Sciatic nerve (tissue), 2 donors: ENCODE data around the gene USP9Y. TPM values are rescaled to one million over a fixed set of nuclear protein-coding genes. Genes with fewer than 3 reads are reported as not detected.

Experiments
- ATAC-seq: fragments of 200-7000 bp; cut with Tn5 transposase; one replicate; pipeline ENCODE4 v1.9.1; 2020; ENCODE audit warnings: mild to moderate bottlenecking, moderate library complexity
- DNase-seq: peaks from one replicate; pipeline ENCODE4 v3.0.0-alpha.2; 2020; ENCODE audit warnings: low spot score
- intact Hi-C: fragments of 100-400 bp; cut with DNase I; formaldehyde crosslinking; loops from one replicate; pipeline ENCODE4 v1.14.2; 2022
- total RNA-seq: library from RNA; stranded (reverse); fragmentation: NEBNext Ultra II Directional; extraction: Animal tissue kit (Norgen Biotek cat#: 25700); gene quantifications from one replicate; pipeline ENCODE4 v1.2.1, GENCODE V29; 2021
- donor health status: DM: no; HTN: no; CAD: no.
- donor health status: DM: no; HTN: no; CAD: no.

USP9Y gene
- total RNA-seq, 1 donor from 2014 or later, result not detected

DNA sequence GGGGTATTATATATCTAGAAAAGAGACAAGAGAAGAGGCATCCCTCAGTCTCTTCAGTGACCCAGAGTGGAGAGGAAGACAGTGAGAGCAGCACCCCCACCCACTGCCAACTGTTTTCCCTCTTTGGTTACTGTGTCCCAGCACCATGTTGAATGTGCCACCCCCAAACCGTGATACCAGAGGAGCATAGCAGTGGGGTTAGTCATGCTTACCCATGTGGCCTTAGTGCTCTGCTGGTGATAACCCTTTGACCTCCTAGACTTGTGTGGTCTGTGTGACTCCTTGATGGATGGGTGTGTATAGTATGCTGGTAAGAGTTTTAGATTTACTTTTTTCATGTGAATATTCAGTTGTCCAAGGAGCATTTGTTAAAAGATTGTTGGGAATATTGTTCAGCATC lies 48.3 kb downstream of the USP9Y start:
- no peak for DNase-seq
- intact Hi-C loops, result no loop called here

DNA sequence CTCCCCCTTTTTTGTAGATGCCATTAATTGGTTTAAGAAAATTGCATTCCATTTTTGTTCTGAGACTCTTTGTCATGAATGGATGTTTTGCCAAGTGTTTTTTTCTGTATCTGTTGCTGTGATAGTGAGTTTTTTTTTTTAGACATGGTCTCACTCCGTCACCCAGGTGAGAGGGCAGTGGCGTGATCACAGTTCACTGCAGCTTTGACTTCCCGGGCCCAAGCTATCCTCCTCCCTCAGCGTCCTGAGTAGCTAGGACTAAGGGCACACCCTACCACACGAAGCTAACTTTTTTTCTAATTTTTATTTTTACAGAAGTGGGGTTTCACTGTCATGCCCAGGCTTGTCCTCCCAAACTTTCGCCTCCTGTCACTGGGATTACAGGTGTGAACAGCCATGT lies 51.8 kb downstream of the USP9Y start:
- ATAC-seq, result no peak
- DNase-seq, result no peak
- intact Hi-C loops, result no loop called here

More for the DNA sequence above, 48.3 kb downstream of the USP9Y start:
- no peak for ATAC-seq

DNA sequence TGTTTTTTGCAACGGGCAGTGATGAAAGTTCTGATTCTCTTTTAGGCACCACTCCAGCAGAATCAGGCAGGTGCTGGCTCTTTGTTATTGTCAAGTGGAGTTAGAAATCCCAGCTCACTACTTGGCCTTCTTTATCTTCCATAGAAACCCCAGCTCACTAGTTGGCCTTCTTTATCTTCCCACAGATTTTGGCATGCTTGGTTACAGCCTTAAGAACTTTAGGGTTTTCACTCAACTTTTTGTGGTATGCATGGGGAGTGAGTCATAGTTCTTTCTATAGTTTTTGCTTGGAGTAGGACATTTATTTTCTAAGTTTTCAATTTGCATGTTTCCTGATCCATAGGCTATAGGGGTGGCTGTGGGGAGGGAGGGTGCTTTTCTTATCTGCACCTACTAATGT lies 55.0 kb downstream of the USP9Y start:
- DNase-seq, result no peak
- intact Hi-C loops, result no loop called here
- no peak for ATAC-seq

DNA sequence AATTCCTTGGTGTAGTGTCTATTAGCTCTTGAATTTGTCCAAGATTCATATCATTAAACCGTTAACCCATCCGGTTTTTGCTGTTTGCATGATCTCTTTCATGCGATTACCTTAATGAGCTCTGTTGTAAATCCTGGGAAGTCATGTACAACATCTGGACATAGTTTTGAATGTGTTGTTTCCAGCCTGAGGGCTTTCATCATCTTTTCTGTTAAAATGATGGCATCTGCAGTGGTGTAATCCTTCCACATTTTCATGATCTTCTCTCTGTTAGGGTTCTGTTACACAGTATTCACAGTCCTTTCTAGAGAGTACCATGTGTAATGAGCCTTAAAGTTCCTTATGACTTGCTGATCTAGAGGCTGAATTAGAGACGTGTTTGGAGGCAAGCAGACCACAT lies 64.9 kb downstream of the USP9Y start:
- intact Hi-C loops, result no loop called here
- DNase-seq (no peak), ATAC-seq (no peak)

DNA sequence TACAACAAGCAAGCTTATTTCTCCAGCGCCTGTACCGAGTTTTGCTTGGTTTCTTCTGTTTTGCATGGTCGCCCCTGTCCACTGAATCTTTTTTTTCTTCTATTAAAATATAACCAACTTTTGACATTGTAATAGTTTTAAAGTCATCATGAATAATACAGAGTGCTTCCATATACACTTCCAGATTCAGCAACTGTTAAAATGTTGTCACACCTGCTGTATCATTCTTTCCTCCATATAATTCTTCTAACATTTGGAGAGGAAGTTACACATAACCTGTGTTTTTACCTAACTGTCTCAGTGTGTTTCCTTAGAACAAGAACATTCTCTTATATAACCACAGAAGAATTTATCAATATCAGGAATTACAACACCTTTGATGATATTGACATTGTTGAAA lies 83.5 kb downstream of the USP9Y start:
- intact Hi-C loops, result no loop called here
- ATAC-seq (no peak), DNase-seq (no peak)

DNA sequence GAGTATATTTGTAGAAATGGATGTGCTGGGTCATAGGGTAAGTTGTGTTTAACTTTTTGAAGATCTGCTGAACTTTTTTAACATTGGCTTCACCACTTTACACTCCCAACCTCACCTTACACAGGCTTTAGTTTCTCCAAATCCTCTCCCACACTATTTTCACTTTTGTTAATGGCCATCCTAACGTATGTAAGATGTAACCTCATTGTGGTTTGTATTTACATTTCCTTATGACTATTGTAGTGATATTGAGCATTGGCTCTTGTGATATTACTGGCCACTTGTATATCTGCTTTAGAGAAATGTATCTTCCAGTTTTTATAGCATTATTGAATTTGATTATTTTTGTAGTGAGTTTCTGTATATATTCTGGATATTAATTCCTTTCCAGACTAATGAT lies 93.0 kb downstream of the USP9Y start:
- ATAC-seq, result no peak
- no peak for DNase-seq
- intact Hi-C loops, result no loop called here

DNA sequence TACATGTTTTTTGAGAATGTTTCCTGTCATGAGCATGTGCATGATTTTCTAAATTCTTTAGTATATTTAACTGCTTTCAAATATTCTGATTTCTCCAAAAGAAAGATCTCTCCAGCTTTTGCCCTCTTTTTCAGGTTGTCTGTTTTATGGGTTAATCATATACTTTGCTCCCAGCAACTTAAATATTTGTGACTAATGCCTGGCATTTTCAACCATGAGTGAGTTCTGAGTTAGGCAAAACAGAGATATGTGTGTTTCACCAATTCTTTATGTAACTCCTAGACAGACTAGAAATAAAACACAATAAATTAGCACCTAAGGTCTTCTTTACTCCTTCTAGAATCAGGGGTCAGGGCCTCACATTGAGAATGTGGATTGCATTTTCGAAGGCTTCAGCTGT lies 107.0 kb downstream of the USP9Y start:
- ATAC-seq (no peak), DNase-seq (no peak)
- intact Hi-C loops, result no loop called here

DNA sequence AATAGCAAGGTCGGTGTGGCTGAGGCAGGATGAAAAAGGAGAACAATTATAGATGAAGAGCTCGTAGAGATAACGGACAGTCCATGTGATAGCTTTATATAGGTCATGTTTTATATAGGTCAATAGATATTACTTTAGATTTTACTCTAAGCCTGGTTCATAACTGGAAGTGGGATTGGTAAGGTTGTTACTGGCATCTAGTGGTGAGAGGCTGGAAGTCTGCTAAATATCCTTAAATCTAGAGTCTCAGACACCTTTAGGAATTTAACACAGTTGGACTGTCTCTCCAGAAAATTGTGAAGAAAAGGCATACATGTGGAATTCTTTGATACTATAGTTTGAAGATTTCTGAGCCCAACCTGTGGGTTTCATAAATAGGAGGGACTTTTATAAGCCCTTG lies 108.0 kb downstream of the USP9Y start:
- intact Hi-C loops, result no loop called here
- DNase-seq (no peak), ATAC-seq (no peak)

DNA sequence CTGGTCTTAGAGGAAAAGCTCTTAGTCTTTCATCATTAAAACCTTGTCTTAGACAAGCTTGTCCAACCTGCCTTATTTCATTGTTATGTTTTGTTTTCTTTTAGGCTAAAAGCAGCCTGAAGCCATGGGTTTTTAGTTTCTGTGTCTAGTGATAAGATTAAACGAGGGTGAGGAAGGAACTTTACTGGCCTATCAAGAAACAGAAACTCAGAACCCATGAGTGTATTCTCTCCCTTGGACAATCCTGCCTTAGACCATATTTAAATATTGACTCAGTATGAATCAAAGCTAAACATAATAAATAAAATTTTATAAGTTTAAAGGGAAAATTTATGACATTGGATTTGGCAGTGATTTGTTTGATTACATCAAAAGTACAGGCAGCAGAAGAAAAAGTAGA lies 122.4 kb downstream of the USP9Y start:
- no peak for ATAC-seq
- DNase-seq, result no peak
- intact Hi-C loops, result no loop called here

DNA sequence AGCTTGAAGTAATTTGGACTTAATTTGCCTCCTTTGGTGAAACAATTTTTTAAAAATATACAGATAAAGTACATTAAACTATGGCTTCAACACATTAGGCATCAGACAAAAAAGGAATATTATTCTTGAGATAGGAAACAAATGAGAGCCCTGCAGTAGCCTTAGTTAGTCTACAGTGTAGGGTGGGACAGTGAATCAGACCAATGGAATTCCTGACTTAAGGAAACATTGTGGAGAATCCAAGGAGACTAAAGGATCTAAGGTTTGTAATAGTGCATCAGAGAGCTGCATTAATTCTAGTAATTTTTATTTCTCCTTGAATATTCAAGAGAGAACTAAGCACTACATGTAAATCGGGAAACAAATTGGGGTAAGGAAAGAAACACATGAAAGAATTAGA lies 125.8 kb downstream of the USP9Y start:
- ATAC-seq (no peak), DNase-seq (no peak)
- intact Hi-C loops, result no loop called here

DNA sequence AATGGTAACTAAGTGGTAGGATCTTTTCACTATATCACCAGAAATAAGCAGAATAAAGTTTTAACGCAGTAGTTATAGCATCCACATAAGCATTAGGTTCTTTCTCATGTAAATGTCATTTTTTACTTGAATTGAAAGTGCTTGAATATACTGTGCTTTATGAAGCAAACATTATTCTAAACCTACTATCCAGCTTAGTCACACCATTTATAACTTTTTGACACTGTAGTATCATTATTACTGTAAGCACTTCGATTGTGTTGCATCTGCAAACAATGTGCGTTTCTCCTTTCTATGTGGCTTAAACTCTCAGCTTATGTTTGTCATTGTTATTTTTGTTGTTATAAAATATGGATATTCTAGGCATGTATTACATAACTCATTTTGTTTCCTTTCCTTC lies 132.3 kb downstream of the USP9Y start:
- ATAC-seq (no peak), DNase-seq (no peak)
- intact Hi-C loops, result no loop called here

DNA sequence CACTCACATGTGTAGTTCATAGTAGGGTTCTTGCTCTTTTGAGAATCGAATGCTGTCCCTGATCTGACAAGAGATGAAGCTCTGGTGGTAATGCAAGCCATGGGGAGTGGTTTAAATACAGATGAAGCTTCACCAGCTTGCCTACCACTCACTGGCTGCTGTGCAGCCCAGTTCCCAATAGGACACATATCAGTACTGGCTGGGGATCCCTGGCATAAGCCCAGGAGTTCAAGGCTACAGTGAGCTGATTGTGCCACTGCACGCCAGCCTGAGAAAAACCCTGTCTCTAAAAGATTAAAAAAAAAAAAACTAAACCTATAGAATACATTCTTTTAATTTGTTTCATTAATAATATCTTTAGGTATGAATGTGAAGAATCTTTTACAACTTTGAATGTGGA lies 136.5 kb downstream of the USP9Y start:
- DNase-seq, result no peak
- ATAC-seq, result no peak
- intact Hi-C loops, result no loop called here

DNA sequence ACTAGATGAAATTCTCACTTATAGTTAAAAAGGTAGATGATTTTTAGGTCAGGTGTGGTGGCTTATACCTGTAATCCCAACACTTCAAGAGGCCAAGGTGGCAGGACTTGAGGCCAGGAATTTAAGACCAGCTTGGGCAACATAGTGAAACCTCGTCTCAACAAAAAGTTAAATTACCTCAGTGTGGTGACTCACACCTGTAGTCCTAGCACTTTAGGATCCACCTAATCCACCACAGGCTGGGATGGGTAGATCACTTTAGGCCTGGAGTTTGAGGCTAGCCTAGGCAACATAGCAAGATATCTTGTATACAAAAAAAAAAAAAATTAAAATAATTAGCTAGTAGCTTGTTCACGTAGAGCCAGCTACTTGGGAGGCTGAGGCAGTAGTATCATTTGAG lies 140.3 kb downstream of the USP9Y start:
- no peak for DNase-seq
- intact Hi-C loops, result no loop called here
- ATAC-seq, result no peak

DNA sequence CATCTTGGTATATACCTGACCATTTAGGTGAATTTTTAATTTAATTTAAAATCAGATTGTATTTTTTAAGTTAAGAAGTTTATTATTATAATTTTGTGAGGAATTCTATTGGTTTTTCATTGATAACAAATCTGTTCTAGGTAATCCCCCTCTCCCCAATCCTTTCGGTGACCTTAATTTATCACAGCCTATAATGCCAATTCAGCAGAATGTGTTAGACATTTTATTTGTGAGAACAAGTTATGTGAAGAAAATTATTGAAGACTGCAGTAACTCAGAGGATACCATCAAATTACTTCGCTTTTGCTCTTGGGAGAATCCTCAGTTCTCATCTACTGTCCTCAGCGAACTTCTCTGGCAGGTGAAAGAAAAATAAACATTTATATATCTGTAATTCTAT lies 145.8 kb downstream of the USP9Y start:
- no peak for ATAC-seq
- DNase-seq, result no peak
- intact Hi-C loops, result no loop called here

DNA sequence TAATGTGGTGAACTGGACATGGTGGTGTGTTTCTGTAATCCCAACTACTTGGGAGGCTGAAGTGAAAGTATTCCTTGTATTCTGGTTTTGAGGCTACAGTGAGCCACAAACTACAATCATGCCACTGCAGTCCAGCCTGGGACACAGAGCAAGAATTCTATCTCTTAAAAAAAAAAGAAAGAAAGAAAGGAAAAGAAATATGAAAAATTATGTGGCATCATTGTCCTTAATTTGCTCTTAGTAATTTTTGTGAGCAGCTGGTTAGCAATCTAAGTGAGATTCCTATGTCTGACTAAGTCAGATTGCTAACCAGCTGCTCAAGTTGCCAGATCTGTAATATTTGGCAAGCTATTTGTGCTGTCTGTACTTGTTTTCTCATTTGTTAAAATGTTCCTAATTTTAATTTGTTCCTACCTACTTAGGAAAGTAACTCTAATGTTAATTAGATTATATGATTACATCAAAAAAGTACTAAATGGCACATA lies 154.8 kb downstream of the USP9Y start:
- no peak for DNase-seq
- no peak for ATAC-seq
- intact Hi-C loops, result no loop called here

DNA sequence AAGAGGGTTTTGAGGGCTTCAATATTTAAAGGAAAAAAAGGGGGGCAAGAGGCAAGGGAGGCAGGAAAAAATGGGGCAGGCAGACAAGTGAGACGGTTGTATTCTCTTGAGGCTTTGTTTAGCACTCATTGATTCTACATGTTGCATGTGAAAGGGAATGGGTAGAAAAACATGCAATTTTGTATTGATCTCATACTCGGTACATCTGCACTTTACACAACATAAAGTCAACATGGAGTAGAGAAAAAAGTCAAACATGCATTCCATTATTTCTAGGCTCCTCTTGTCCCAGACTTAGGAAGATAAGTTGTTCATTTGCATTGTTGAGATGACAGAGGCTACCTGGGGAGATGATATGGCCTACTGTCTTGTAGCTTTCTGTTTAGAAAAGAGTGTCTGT lies 166.9 kb downstream of the USP9Y start:
- intact Hi-C loops, result no loop called here
- ATAC-seq (no peak), DNase-seq (no peak)

DNA sequence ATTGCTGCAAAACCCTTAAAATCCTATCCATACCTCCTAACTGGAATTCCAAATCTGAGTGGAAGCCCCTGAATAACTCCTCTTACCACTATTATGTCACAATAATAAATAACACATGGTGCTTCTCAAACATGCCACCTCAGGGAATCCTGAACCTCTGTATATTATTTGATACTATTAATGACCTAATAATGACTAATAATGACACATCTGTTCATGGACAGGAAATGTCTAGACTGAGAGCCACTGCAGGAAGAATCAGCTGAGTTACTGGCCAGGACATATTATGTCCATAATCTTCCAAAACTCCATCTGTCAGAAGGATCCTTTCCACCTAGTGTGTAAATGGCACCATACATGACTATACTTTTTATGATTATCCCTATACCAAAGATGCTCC lies 195.9 kb downstream of the USP9Y start:
- intact Hi-C loops, result no loop called here
- no peak for DNase-seq

DNA sequence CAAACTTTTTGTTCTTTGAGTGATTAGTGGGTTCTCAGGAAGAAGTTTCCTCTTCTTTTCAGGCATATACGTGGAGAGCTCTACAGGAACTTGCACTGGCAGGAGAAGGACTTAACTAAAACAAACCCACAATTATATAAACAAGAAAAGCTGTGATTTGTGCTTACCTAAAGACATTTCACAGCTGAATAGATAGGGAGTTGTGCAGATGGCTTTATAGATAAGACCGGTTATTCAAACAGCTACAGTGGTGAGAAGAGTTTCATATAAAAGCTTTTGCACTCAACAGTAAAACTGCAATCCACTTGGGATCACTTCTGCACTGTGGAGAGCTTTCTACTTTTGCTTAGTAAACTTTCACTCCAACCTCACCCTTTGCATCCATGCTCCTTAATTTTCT lies 197.6 kb downstream of the USP9Y start:
- DNase-seq, result no peak
- no peak for ATAC-seq
- intact Hi-C loops, result no loop called here

More for the DNA sequence above, 195.9 kb downstream of the USP9Y start:
- no peak for ATAC-seq

DNA sequence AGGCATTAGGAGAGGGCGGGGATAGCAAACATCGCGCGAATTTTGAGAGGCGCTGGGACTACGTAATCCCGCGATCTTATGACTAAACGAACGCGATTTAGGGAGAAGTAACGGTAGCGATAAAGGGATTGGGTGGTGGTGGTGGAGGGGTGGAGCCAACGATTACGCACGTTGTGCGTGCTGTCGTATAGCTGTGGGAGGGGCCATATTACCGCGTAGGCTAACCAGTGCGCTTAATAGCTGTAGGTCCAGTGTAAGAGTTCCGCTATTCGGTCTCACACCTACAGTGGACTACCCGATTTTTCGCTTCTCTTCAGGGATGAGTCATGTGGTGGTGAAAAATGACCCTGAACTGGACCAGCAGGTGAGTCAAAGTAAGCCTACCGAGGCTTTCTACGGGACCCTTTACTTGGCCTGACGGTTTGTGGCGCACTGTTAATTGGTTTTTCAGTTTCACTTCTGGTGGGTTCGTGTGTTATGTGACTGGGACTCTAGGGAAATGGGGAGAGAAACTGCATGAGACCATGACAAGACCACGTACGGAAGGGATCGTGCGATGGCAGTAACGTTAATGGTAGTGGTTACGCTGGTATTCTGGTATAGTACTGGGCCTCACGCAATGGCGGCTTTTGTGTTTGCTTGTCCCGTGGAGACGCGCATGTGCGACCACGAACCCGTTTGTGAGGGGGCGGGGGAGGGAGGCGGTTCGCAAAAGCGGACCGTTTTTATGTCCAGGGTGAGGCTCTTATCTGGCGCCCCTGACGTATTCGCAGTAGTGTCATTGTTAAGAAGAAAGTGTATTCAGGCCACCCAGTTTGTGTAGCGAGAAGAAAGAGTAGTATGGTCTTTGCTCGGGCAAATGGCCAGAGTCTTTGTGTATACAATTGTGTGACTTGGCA lies 203.8 kb downstream of the USP9Y start, which contains the start of gene DDX3Y:
TSS of gene DDX3Y (plus strand) at position 251 of the 899 bp plus-strand sequence. CDS start at position 320, 69 bp downstream.
- DNase-seq, result no peak
- intact Hi-C loops, result no loop called here
- ATAC-seq, result no peak

DNA sequence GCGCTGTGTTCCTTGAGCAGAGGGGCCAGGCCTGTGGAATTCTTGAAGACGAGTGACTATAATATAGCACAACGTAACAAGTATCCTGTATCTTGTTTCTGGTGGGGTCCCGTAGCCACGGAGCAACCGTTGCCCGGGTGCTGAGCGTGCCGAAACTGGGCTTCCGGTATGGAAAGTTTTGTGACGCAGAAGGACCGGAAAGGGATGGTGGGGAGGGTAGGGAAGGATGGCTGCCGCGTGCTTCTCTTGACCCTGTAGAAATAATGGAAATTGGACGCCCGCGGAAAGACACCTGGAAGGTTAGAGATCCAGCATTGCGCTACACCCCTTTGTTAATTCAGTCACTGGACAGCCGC lies 204.5 kb downstream of the USP9Y start:
- intact Hi-C loops, result no loop called here
- DNase-seq (no peak), ATAC-seq (no peak)

DNA sequence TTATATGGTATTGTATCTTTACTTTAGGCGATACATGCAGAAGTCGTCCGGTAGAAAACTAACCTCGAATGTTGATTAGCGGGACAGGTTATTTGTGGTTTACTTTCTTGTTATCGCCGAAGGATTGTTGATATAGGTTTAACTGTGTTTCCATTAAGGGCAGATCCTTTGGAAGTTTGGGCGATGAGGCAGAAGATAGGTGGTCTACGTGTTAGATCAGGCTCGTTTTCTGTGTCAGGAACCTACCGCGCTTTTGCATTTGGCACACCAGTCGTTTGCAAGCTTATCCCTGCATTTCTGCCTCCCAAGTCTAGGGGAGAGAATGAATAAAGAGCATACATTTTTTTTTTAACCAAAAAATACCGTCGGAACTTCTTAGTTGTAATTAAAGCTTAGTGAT lies 204.9 kb downstream of the USP9Y start:
- ATAC-seq (no peak), DNase-seq (no peak)
- intact Hi-C loops, result no loop called here
